Cardiac septum (tissue), 1 donor: ENCODE data around the gene CRYBA4. TPM values are rescaled to one million over a fixed set of nuclear protein-coding genes. Genes with fewer than 3 reads are reported as not detected.
"Not testable (repeated sequence)": the region's sequence is repeated elsewhere in the genome, so short reads cannot be mapped to it uniquely, and the experiment has no call there.

Experiments
- DNase-seq: peaks from one replicate; pipeline ENCODE4 v3.0.0-alpha.2; 2020; ENCODE audit warnings: low spot score
- intact Hi-C: fragments of 100-400 bp; cut with DNase I; formaldehyde crosslinking; loops from one replicate; pipeline ENCODE4 v1.14.0; 2022
- total RNA-seq: library from RNA; stranded (reverse); fragmentation: NEBNext Ultra II Directional; extraction: Animal tissue kit (Norgen Biotek cat#: 25700); gene quantifications from one replicate; pipeline ENCODE4 v1.2.1, GENCODE V29; 2021
- donor health status: DM: no; HTN: no; CAD: no.

Gene CRYBA4
- total RNA-seq, 1 donor from 2014 or later: not detected

GRCh38 chr22:26592421-26592891 lies 29.3 kb upstream of the CRYBA4 start:
- DNase-seq: no peak
- intact Hi-C loops: no loop called here

- DNase-seq: no peak
- intact Hi-C loops: no loop called here
Observed at GRCh38 chr22:26593763-26594162, 28.0 kb upstream of the CRYBA4 start.

- intact Hi-C loops: no loop called here
- DNase-seq: no peak
Observed at GRCh38 chr22:26597026-26597425, 24.7 kb upstream of the CRYBA4 start.

- intact Hi-C loops: no loop called here
Observed at GRCh38 chr22:26597480-26597879, 24.3 kb upstream of the CRYBA4 start.

GRCh38 chr22:26599505-26599904 lies 22.3 kb upstream of the CRYBA4 start:
- DNase-seq: no peak
- intact Hi-C loops: no loop called here

More at GRCh38 chr22:26597480-26597879, 24.3 kb upstream of the CRYBA4 start:
- no peak for DNase-seq

GRCh38 chr22:26601726-26602125 lies 20.0 kb upstream of the CRYBA4 start:
- intact Hi-C loops: no loop called here
- DNase-seq: no peak

GRCh38 chr22:26602127-26602526 lies 19.6 kb upstream of the CRYBA4 start:
- no peak for DNase-seq
- intact Hi-C loops: no loop called here

- intact Hi-C loops: no loop called here
- DNase-seq: no peak
Observed at GRCh38 chr22:26604368-26604767, 17.4 kb upstream of the CRYBA4 start.

- no peak for DNase-seq
- intact Hi-C loops: no loop called here
Observed at GRCh38 chr22:26606611-26607010, 15.2 kb upstream of the CRYBA4 start.

GRCh38 chr22:26608129-26608528 lies 13.6 kb upstream of the CRYBA4 start:
- intact Hi-C loops: no loop called here
- no peak for DNase-seq

- intact Hi-C loops: no loop called here
Observed at GRCh38 chr22:26609287-26609686, 12.5 kb upstream of the CRYBA4 start.

GRCh38 chr22:26610072-26610958 lies 11.4 kb upstream of the CRYBA4 start:
- no peak for DNase-seq
- intact Hi-C loops: no loop called here

More at GRCh38 chr22:26609287-26609686, 12.5 kb upstream of the CRYBA4 start:
- no peak for DNase-seq

GRCh38 chr22:26610996-26611395 lies 10.8 kb upstream of the CRYBA4 start:
- intact Hi-C loops: no loop called here

GRCh38 chr22:26612652-26613051 lies 9.1 kb upstream of the CRYBA4 start:
- intact Hi-C loops: no loop called here
- DNase-seq: no peak

More at GRCh38 chr22:26610996-26611395, 10.8 kb upstream of the CRYBA4 start:
- DNase-seq: no peak

GRCh38 chr22:26613753-26614152 lies 8.0 kb upstream of the CRYBA4 start:
- intact Hi-C loops, DNase-seq: not testable (repeated sequence)

- DNase-seq: no peak
- intact Hi-C loops: no loop called here
Observed at GRCh38 chr22:26614322-26614721, 7.4 kb upstream of the CRYBA4 start.

- no peak for DNase-seq
- intact Hi-C loops: no loop called here
Observed at GRCh38 chr22:26615149-26615548, 6.6 kb upstream of the CRYBA4 start.

- no peak for DNase-seq
- intact Hi-C loops: no loop called here
Observed at GRCh38 chr22:26615830-26616435, 5.8 kb upstream of the CRYBA4 start.

- intact Hi-C loops: no loop called here
- no peak for DNase-seq
Observed at GRCh38 chr22:26616650-26617049, 5.1 kb upstream of the CRYBA4 start.

GRCh38 chr22:26617271-26618199 lies 4.2 kb upstream of the CRYBA4 start, which contains the start of gene CRYBB1:
Gene CRYBB1 (minus strand): TSS chr22:26618027. CDS start chr22:26616319, 1,708 bp downstream.
- no peak for DNase-seq
- intact Hi-C loops: no loop called here
